Measurements from ENCODE around the gene HARS1. TPM values are rescaled to one million over a fixed set of nuclear protein-coding genes. Genes with fewer than 3 reads are reported as not detected.
"Not testable (repeated sequence)": the region's sequence is repeated elsewhere in the genome, so short reads cannot be mapped to it uniquely, and the experiment has no call there.

Gene HARS1
- total RNA-seq, 6 donors from 2014 or later, result 40.7 to 57.6 (median 44.6) TPM

- Histone ChIP-seq H3K4me1 (peaks cover 25 to 31% (median 29%) of the 10 kb centered on the region in 4 donors), H3K36me3 (peaks cover 0 to 42% (median 22%) of the 10 kb centered on the region in 4 donors), H3K27me3 (no peaks in the 10 kb centered on the region), H3K9me3 (no peaks in the 10 kb centered on the region), H3K27ac (no peak overlapping the region), H3K4me3 (no peak overlapping the region)
- TF ChIP-seq POLR2AphosphoS5 (IDR thresholded peaks at IDR 0.05) (no peak), POLR2A (IDR thresholded peaks at IDR 0.05) (no peak), CTCF (IDR thresholded peaks at IDR 0.05) (no peak), EP300 (IDR thresholded peaks at IDR 0.05) (no peak)
- DNase-seq (no peak), ATAC-seq (ENCODE audit: low FRiP score in 2 of 2) (no peak)
- WGBS, 2 donors, result 58 to 62% methylated on average over 2 to 3 of the region's 3 CpGs
Measured at GRCh38 chr5:140642718-140643117, 48.5 kb downstream of the HARS1 start.

- Histone ChIP-seq H3K27ac (no peak overlapping the region), H3K27me3 (no peaks in the 10 kb centered on the region), H3K9me3 (no peaks in the 10 kb centered on the region), H3K4me1 (peaks cover 22 to 28% (median 25%) of the 10 kb centered on the region in 4 donors), H3K36me3 (peaks cover 0 to 42% (median 22%) of the 10 kb centered on the region in 4 donors), H3K4me3 (no peak overlapping the region)
- TF ChIP-seq EP300 (IDR thresholded peaks at IDR 0.05), result no peak
- TF ChIP-seq CTCF (IDR thresholded peaks at IDR 0.05), result no peak
- TF ChIP-seq POLR2AphosphoS5 (IDR thresholded peaks at IDR 0.05), result no peak
- no peak for TF ChIP-seq POLR2A (IDR thresholded peaks at IDR 0.05)
- WGBS, 2 donors, result 87 to 89% methylated on average over 7 to 8 of the region's 8 CpGs
- DNase-seq (peak in 1 of 2 donors; percentile 55), ATAC-seq (ENCODE audit: low FRiP score in 2 of 2) (no peak)
Measured at GRCh38 chr5:140641716-140642115, 49.5 kb downstream of the HARS1 start.

GRCh38 chr5:140639148-140639981 lies 51.8 kb downstream of the HARS1 start, which contains the start of gene TMCO6:
TMCO6 (plus strand) TSS chr5:140639451; CDS start chr5:140639528, 77 bp downstream.
- peak within 1 kb of the TSS; percentile 60 to 88 (median 72) for H3K4me3 ChIP-seq
- WGBS, 2 donors, result 0% methylated on average over 7 to 58 of the region's 63 CpGs
- no peaks in the 10 kb centered on the region for H3K27me3 ChIP-seq
- no peaks in the 10 kb centered on the region for H3K9me3 ChIP-seq
- peak within 1 kb of the TSS; percentile 86 to 95 (median 92) for H3K27ac ChIP-seq
- peaks cover 0 to 28% (median 11%) of the 10 kb centered on the region in 4 donors for H3K36me3 ChIP-seq
- peak; percentile 69 to 79 (median 75) for TF ChIP-seq CTCF (IDR thresholded peaks at IDR 0.05)
- TF ChIP-seq POLR2AphosphoS5 (IDR thresholded peaks at IDR 0.05), result peak; percentile 92 to 94
- peak in 2 of 4 donors; percentile 29 to 79 for TF ChIP-seq POLR2A (IDR thresholded peaks at IDR 0.05)
- TF ChIP-seq EP300 (IDR thresholded peaks at IDR 0.05), result peak in 2 of 4 donors; percentile 30 to 84
- H3K4me1 ChIP-seq, result peaks cover 11 to 25% (median 19%) of the 10 kb centered on the region in 4 donors
- ATAC-seq (ENCODE audit: low FRiP score in 2 of 2) (peak; percentile 99 to 100), DNase-seq (peak; percentile 99)

- not testable (repeated sequence) for H3K9me3 ChIP-seq; ATAC-seq (ENCODE audit: low FRiP score in 2 of 2); H3K27me3 ChIP-seq; DNase-seq
- Histone ChIP-seq H3K4me3 (peak overlapping the region; percentile 5 to 88 (median 72)), H3K27ac (peak overlapping the region; percentile 86 to 95 (median 92)), H3K36me3 (peaks cover 0 to 23% (median 6%) of the 10 kb centered on the region in 4 donors), H3K4me1 (peaks cover 16 to 30% (median 22%) of the 10 kb centered on the region in 4 donors)
- 8 to 9% methylated on average over 9 of the region's 9 CpGs for WGBS, 2 donors
Measured at GRCh38 chr5:140638898-140639147, 52.3 kb downstream of the HARS1 start.

- H3K27me3 ChIP-seq, result no peaks in the 10 kb centered on the region
- H3K4me1 ChIP-seq, result peaks cover 26 to 42% (median 29%) of the 10 kb centered on the region in 4 donors
- WGBS, 2 donors, result 75 to 85% methylated on average over 10 of the region's 10 CpGs
- TF ChIP-seq POLR2AphosphoS5 (IDR thresholded peaks at IDR 0.05) (no peak), EP300 (IDR thresholded peaks at IDR 0.05) (no peak), CTCF (IDR thresholded peaks at IDR 0.05) (no peak), POLR2A (IDR thresholded peaks at IDR 0.05) (no peak)
- H3K9me3 ChIP-seq, result no peaks in the 10 kb centered on the region
- H3K36me3 ChIP-seq, result peaks cover 0 to 10% (median 0%) of the 10 kb centered on the region in 4 donors
- no peak overlapping the region for H3K4me3 ChIP-seq
- H3K27ac ChIP-seq, result peak overlapping the region in 2 of 4 donors; percentile 89 to 94
- DNase-seq, result no peak
- ATAC-seq (ENCODE audit: low FRiP score in 2 of 2), result no peak
Measured at GRCh38 chr5:140637371-140638100, 53.6 kb downstream of the HARS1 start.
